GM21381 (cell line): Measurements from ENCODE around the gene EDC3.

Experiments
- ATAC-seq: cut with Tn5 transposase; IDR thresholded peaks from one replicate; pipeline ENCODE4 v1.9.1; 2021; ENCODE audit warnings: mild to moderate bottlenecking, moderate library complexity; ENCODE audit not compliant: unreplicated experiment

The EDC3 gene

DNA sequence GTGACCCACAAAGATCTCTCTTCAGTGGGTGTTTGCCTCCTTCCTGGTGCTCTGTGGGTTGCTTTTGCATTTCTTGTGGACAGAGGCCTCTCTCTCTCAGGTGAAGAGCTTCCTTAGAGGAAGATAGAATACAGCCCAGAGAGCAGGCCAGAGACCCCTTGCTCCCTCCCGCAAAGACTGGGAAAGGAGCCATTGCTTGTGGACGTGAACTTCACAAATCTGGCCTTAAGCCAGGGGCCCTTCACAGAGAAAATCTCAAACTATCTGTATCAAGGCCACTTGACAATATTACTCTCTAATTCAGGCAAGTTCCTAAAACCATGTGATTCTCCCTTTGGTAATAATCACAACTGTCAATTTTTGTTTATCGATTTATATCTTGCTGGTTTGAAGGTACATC lies 110.6 kb downstream of the EDC3 start:
- ATAC-seq: no peak

DNA sequence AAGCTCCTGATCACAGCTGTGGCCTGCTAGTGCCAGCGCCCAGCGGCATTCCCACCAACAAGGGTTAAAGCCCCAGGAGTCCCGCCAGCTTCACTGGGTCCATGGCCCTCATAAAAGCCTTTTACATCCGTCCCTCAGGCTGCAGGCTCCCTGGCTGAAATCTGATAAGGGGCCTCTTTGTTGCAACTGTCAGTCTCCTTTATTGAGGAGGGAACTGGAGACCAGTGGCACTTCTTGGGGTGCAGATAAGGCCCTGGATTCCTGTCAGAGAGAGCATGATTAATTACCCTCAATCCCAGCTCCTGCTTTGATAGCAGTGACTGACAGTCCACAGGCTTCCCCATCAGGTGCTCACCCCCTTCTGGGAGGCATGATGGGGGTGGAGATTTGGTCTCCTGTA lies 111.0 kb downstream of the EDC3 start:
- ATAC-seq: no peak

DNA sequence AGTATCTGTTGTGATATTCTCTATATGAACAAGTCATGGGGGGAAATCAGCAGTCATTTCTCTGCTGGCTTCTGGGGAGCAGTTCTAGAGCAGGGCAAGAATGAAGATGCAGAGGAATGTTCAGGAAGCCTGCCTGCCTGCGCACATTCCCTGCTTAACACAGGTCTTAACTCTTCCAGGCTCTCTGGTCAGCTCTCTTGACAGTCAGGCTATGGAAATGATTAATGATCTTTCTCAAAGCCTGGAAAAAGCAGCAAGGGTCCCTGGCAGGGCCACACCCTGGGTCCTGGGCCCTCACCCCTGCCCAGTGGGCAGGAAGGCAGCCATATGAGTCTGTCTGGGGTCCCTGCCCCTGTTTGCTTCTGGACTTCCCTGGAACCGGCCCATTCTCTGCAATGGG lies 111.6 kb downstream of the EDC3 start:
- ATAC-seq: no peak
